ENCODE results near the gene EPHB1.

DNA sequence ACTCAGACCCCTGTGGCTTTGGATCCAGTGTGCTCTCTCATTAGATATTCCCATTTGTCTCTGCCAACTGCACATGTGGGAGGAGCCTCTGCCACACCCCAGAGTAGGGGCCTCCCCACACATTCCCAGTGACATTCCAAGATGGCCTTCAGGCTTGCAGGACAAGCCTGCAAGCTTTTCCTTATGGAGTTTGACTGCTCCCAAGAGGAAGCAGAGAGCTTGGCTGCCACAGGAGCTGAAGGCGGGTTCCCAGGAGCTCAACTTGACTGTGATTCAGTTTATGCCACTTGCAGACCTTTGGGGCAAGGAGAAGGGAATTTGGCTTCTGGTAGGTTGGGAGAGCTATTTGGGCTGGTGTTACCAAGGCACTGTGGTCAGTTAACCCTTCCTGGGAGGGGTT lies 22.5 kb upstream of the EPHB1 start:
- TF ChIP-seq, protein P1, sequence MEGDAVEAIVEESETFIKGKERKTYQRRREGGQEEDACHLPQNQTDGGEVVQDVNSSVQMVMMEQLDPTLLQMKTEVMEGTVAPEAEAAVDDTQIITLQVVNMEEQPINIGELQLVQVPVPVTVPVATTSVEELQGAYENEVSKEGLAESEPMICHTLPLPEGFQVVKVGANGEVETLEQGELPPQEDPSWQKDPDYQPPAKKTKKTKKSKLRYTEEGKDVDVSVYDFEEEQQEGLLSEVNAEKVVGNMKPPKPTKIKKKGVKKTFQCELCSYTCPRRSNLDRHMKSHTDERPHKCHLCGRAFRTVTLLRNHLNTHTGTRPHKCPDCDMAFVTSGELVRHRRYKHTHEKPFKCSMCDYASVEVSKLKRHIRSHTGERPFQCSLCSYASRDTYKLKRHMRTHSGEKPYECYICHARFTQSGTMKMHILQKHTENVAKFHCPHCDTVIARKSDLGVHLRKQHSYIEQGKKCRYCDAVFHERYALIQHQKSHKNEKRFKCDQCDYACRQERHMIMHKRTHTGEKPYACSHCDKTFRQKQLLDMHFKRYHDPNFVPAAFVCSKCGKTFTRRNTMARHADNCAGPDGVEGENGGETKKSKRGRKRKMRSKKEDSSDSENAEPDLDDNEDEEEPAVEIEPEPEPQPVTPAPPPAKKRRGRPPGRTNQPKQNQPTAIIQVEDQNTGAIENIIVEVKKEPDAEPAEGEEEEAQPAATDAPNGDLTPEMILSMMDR (IDR thresholded peaks at IDR 0.05), result no peak
- TF ChIP-seq EP300 (IDR thresholded peaks at IDR 0.05) (no peak), POLR2A (IDR thresholded peaks at IDR 0.05) (no peak)
